ENCODE data around the gene RPN2. TPM values are rescaled to one million over a fixed set of nuclear protein-coding genes. Genes with fewer than 3 reads are reported as not detected.

Gene RPN2
- total and polyA plus RNA-seq, 2 donors from 2014 or later, result 175 to 207 TPM

GRCh38 chr20:37223053-37223452 is 43.9 kb downstream of the RPN2 start:
- no peak for TF ChIP-seq CTCF (IDR thresholded peaks at IDR 0.05; ENCODE audit: borderline replicate concordance, extremely low read depth, insufficient read depth)
- Histone ChIP-seq H3K9ac (ENCODE audit: low read length in 3 of 3) (no peak overlapping the region), H3K27ac (ENCODE audit: low read depth in 2 of 2, low read length in 2 of 2) (no peak overlapping the region), H3K9me3 (ENCODE audit: control insufficient read depth in 2 of 3, insufficient read depth in 1 of 3, low read length in 3 of 3) (no peaks in the 10 kb centered on the region), H3K27me3 (ENCODE audit: control insufficient read depth, insufficient read depth, low read length) (no peaks in the 10 kb centered on the region), H3K36me3 (ENCODE audit: control insufficient read depth in 2 of 3, insufficient read depth in 3 of 3, low read length in 3 of 3) (peaks cover 6 to 42% (median 35%) of the 10 kb centered on the region in 3 donors), H3K4me3 (ENCODE audit: low read length in 3 of 3) (no peak overlapping the region), H3K4me1 (ENCODE audit: control insufficient read depth in 2 of 3, insufficient read depth in 2 of 3, low read depth in 1 of 3, low read length in 3 of 3) (peaks cover 0 to 10% (median 7%) of the 10 kb centered on the region in 3 donors)
- no peak for DNase-seq
- no peak for FAIRE-seq
- intact Hi-C loops (cut with DNase I), result no loop called here

GRCh38 chr20:37225146-37225545 is 46.0 kb downstream of the RPN2 start:
- H3K27me3 ChIP-seq (ENCODE audit: control insufficient read depth, insufficient read depth, low read length), result no peaks in the 10 kb centered on the region
- no peak overlapping the region for H3K9ac ChIP-seq (ENCODE audit: low read length in 3 of 3)
- no peak for TF ChIP-seq CTCF (IDR thresholded peaks at IDR 0.05; ENCODE audit: borderline replicate concordance, extremely low read depth, insufficient read depth)
- peaks cover 9 to 56% (median 46%) of the 10 kb centered on the region in 3 donors for H3K36me3 ChIP-seq (ENCODE audit: control insufficient read depth in 2 of 3, insufficient read depth in 3 of 3, low read length in 3 of 3)
- FAIRE-seq, result no peak
- intact Hi-C loops (cut with DNase I), result no loop called here
- no peak overlapping the region for H3K27ac ChIP-seq (ENCODE audit: low read depth in 2 of 2, low read length in 2 of 2)
- peaks cover 0 to 10% (median 7%) of the 10 kb centered on the region in 3 donors for H3K4me1 ChIP-seq (ENCODE audit: control insufficient read depth in 2 of 3, insufficient read depth in 2 of 3, low read depth in 1 of 3, low read length in 3 of 3)
- no peaks in the 10 kb centered on the region for H3K9me3 ChIP-seq (ENCODE audit: control insufficient read depth in 2 of 3, insufficient read depth in 1 of 3, low read length in 3 of 3)
- no peak for DNase-seq
- no peak overlapping the region for H3K4me3 ChIP-seq (ENCODE audit: low read length in 3 of 3)

GRCh38 chr20:37226889-37227288 is 47.8 kb downstream of the RPN2 start:
- FAIRE-seq (no peak), DNase-seq (peak in 2 of 5 donors; percentile 9 to 88)
- Histone ChIP-seq H3K9ac (ENCODE audit: low read length in 3 of 3) (no peak overlapping the region), H3K36me3 (ENCODE audit: control insufficient read depth in 2 of 3, insufficient read depth in 3 of 3, low read length in 3 of 3) (peaks cover 16 to 73% (median 57%) of the 10 kb centered on the region in 3 donors), H3K4me3 (ENCODE audit: low read length in 3 of 3) (no peak overlapping the region), H3K9me3 (ENCODE audit: control insufficient read depth in 2 of 3, insufficient read depth in 1 of 3, low read length in 3 of 3) (no peaks in the 10 kb centered on the region), H3K4me1 (ENCODE audit: control insufficient read depth in 2 of 3, insufficient read depth in 2 of 3, low read depth in 1 of 3, low read length in 3 of 3) (peaks cover 0 to 10% (median 7%) of the 10 kb centered on the region in 3 donors), H3K27me3 (ENCODE audit: control insufficient read depth, insufficient read depth, low read length) (no peaks in the 10 kb centered on the region), H3K27ac (ENCODE audit: low read depth in 2 of 2, low read length in 2 of 2) (no peak overlapping the region)
- TF ChIP-seq CTCF (IDR thresholded peaks at IDR 0.05; ENCODE audit: borderline replicate concordance, extremely low read depth, insufficient read depth), result no peak
- intact Hi-C loops (cut with DNase I), result no loop called here

- no peak for FAIRE-seq
- TF ChIP-seq CTCF (IDR thresholded peaks at IDR 0.05; ENCODE audit: borderline replicate concordance, extremely low read depth, insufficient read depth), result no peak
- Histone ChIP-seq H3K4me1 (ENCODE audit: control insufficient read depth in 2 of 3, insufficient read depth in 2 of 3, low read depth in 1 of 3, low read length in 3 of 3) (peaks cover 0 to 10% (median 7%) of the 10 kb centered on the region in 3 donors), H3K9ac (ENCODE audit: low read length in 3 of 3) (no peak overlapping the region), H3K4me3 (ENCODE audit: low read length in 3 of 3) (no peak overlapping the region), H3K9me3 (ENCODE audit: control insufficient read depth in 2 of 3, insufficient read depth in 1 of 3, low read length in 3 of 3) (no peaks in the 10 kb centered on the region), H3K36me3 (ENCODE audit: control insufficient read depth in 2 of 3, insufficient read depth in 3 of 3, low read length in 3 of 3) (peaks cover 16 to 84% (median 63%) of the 10 kb centered on the region in 3 donors), H3K27ac (ENCODE audit: low read depth in 2 of 2, low read length in 2 of 2) (no peak overlapping the region), H3K27me3 (ENCODE audit: control insufficient read depth, insufficient read depth, low read length) (no peaks in the 10 kb centered on the region)
- intact Hi-C loops (cut with DNase I), result no loop called here
- peak in 3 of 5 donors; percentile 33 to 80 (median 70) for DNase-seq
Observed at GRCh38 chr20:37228082-37228481, 49.0 kb downstream of the RPN2 start.

Data from kidney (tissue), 14 donors.